ENCODE results near the gene PIBF1.
"Not testable (repeated sequence)": the region's sequence is repeated elsewhere in the genome, so short reads cannot be mapped to it uniquely, and the experiment has no call there.

PIBF1 gene

GRCh38 chr13:73034901-73035300 is 253.0 kb downstream of the PIBF1 start:
- no peak for DNase-seq

- DNase-seq: no peak
Observed at GRCh38 chr13:73035660-73036059, 253.7 kb downstream of the PIBF1 start.

- no peak for DNase-seq
Observed at GRCh38 chr13:73036566-73036965, 254.6 kb downstream of the PIBF1 start.

GRCh38 chr13:73038064-73038463 is 256.1 kb downstream of the PIBF1 start:
- no peak for DNase-seq

- DNase-seq: no peak
Observed at GRCh38 chr13:73039201-73040108, 257.5 kb downstream of the PIBF1 start.

- DNase-seq: no peak
Observed at GRCh38 chr13:73040484-73040883, 258.6 kb downstream of the PIBF1 start.

GRCh38 chr13:73040968-73041596 is 259.1 kb downstream of the PIBF1 start:
- DNase-seq: no peak

GRCh38 chr13:73045031-73045430 is 263.1 kb downstream of the PIBF1 start:
- no peak for DNase-seq

GRCh38 chr13:73048615-73049014 is 266.7 kb downstream of the PIBF1 start:
- DNase-seq: not testable (repeated sequence)

- DNase-seq: no peak
Observed at GRCh38 chr13:73054712-73055111, 272.8 kb downstream of the PIBF1 start.

GRCh38 chr13:73055813-73056564 is 274.1 kb downstream of the PIBF1 start:
- DNase-seq: no peak

- DNase-seq: no peak
Observed at GRCh38 chr13:73056565-73056962, 274.6 kb downstream of the PIBF1 start.

- no peak for DNase-seq
Observed at GRCh38 chr13:73057284-73058063, 275.5 kb downstream of the PIBF1 start.

GRCh38 chr13:73058064-73058313 is 276.1 kb downstream of the PIBF1 start:
- no peak for DNase-seq

GRCh38 chr13:73058432-73058735 is 276.5 kb downstream of the PIBF1 start:
- DNase-seq: no peak

GRCh38 chr13:73058736-73059459 is 277.0 kb downstream of the PIBF1 start, which contains the start of gene KLF5:
Gene KLF5, plus strand, starts transcription at chr13:73059005. Its CDS starts 323 bp downstream, at chr13:73059328.
- DNase-seq: peak; percentile 95

GRCh38 chr13:73059460-73060250 is 277.7 kb downstream of the PIBF1 start:
- peak; percentile 65 for DNase-seq

- DNase-seq: peak; percentile 3
Observed at GRCh38 chr13:73060251-73061160, 278.6 kb downstream of the PIBF1 start.

- DNase-seq: no peak
Observed at GRCh38 chr13:73061473-73061872, 279.5 kb downstream of the PIBF1 start.

GRCh38 chr13:73061876-73062275 is 279.9 kb downstream of the PIBF1 start:
- DNase-seq: no peak
